Pons (tissue), 1 donor: ENCODE data around the gene CGB5.

Source experiments
- DNase-seq: peaks from one replicate; pipeline ENCODE4 v3.0.0-alpha.2; 2016; ENCODE audit warnings: low spot score

Gene CGB5

GRCh38 chr19:49086296-49086695 is 42.6 kb downstream of the CGB5 start:
- no peak for DNase-seq

DNA sequence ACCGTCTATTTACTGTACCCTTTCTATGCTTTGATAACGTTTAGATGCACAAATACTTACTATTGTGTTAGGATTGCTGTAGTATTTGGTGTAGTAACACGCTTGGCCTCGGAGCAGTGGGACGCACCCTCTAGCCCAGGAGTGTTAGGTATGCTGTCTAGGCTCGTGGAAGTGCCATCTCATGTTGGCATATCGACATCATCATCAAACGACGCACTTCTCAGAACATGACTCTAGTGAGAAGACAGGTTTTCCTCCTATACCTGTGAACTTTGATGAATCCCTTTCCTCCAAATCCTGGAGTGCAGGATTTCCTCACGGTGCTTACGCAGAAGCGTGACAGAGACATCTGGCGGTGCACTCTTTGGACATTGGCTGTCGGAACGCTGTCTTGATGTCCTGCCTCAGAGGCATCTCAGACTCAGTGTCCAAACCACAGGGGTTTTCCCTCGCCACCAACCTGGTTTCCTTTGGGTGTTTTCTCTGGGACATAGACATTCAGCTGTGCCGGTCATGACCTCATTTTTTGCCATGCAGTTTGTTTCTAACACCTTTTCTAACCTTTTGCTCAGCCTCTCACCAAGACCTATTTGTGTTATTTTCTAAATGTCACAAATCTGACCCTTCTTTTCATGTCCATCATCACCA is 47.9 kb downstream of the CGB5 start:
- DNase-seq = no peak

- no peak for DNase-seq
These were observed 49.0 kb downstream of the CGB5 start for GRCh38 chr19:49092686-49093085.
